Activated naive CD8-positive, alpha-beta T cell treated with anti-CD3 and anti-CD28 coated beads, Interleukin-2, amount 10 ng/mL, durations not matched to agents 7 days and 5 days (primary cell): Measurements from ENCODE around the gene ESYT2. TPM values are rescaled to one million over a fixed set of nuclear protein-coding genes. Genes with fewer than 3 reads are reported as not detected.
A peak's percentile ranks its signal among the peaks of the same experiment; 100 is the strongest.

Experiments used
- ATAC-seq: fragments of 150-1000 bp; cut with Tn5 transposase; one replicate; pipeline ENCODE4 v1.10.0; 2021; ENCODE audit warnings: low read depth, moderate library complexity
- POLR2A ChIA-PET: fragments of 350-600 bp; sonication (Branson Sonifier 250); formaldehyde crosslinking; loops from one replicate; lab custom pipeline; 2021; ENCODE audit warnings: antibody characterized with exemption; lab: Charles Lee
- DNase-seq: peaks from one replicate; pipeline ENCODE4 v3.0.0; 2021
- H3K27ac Mint-ChIP-seq: one replicate; pipeline ENCODE4 v1.8.0; 2022; ENCODE audit warnings: mild to moderate bottlenecking, mixed read lengths
- H3K27me3 Mint-ChIP-seq: one replicate; pipeline ENCODE4 v1.8.0; 2022; ENCODE audit warnings: mild to moderate bottlenecking, moderate library complexity, mixed read lengths
- H3K36me3 Mint-ChIP-seq: one replicate; pipeline ENCODE4 v1.8.0; 2021; ENCODE audit warnings: mild to moderate bottlenecking, mixed read lengths
- H3K4me1 Mint-ChIP-seq: one replicate; pipeline ENCODE4 v1.8.0; 2021; ENCODE audit warnings: mixed read lengths
- H3K4me3 Mint-ChIP-seq: one replicate; pipeline ENCODE4 v1.8.0; 2022; ENCODE audit warnings: mild to moderate bottlenecking, moderate library complexity, mixed read lengths
- H3K9me3 Mint-ChIP-seq: one replicate; pipeline ENCODE4 v1.8.0; 2021; ENCODE audit warnings: mixed read lengths
- total RNA-seq, 2 experiments: library from RNA; stranded (reverse); gene quantifications; one replicate each; pipeline ENCODE4 v1.2.3, GENCODE V29; 2021

ESYT2 gene
- total RNA-seq, 2 experiments from 2014 or later: 93.9 to 94.2 TPM

- Mint-ChIP-seq H3K27me3 (no peaks in the 10 kb centered on the region), H3K9me3 (peaks cover 4% of the 10 kb centered on the region), H3K4me1 (peaks cover 12% of the 10 kb centered on the region), H3K27ac (no peak overlapping the region), H3K4me3 (no peak overlapping the region), H3K36me3 (peaks cover 39% of the 10 kb centered on the region)
- POLR2A ChIA-PET: no interaction called here
- ATAC-seq (no peak), DNase-seq (no peak)
Observed at GRCh38 chr7:158802535-158803366, 26.6 kb downstream of the ESYT2 start.

- H3K27ac Mint-ChIP-seq: no peak overlapping the region
- H3K36me3 Mint-ChIP-seq: peaks cover 28% of the 10 kb centered on the region
- H3K4me3 Mint-ChIP-seq: no peak overlapping the region
- H3K9me3 Mint-ChIP-seq: no peaks in the 10 kb centered on the region
- H3K27me3 Mint-ChIP-seq: no peaks in the 10 kb centered on the region
- ATAC-seq (no peak), DNase-seq (no peak)
- H3K4me1 Mint-ChIP-seq: peaks cover 9% of the 10 kb centered on the region
- POLR2A ChIA-PET: no interaction called here
Observed at GRCh38 chr7:158798741-158799140, 30.6 kb downstream of the ESYT2 start.

- Mint-ChIP-seq H3K27ac (no peak overlapping the region), H3K9me3 (no peaks in the 10 kb centered on the region), H3K36me3 (peaks cover 36% of the 10 kb centered on the region), H3K27me3 (no peaks in the 10 kb centered on the region), H3K4me3 (no peak overlapping the region), H3K4me1 (peaks cover 4% of the 10 kb centered on the region)
- ATAC-seq (no peak), DNase-seq (no peak)
- POLR2A ChIA-PET: no interaction called here
Observed at GRCh38 chr7:158796667-158797066, 32.6 kb downstream of the ESYT2 start.

GRCh38 chr7:158795272-158795671 lies 34.0 kb downstream of the ESYT2 start:
- H3K9me3 Mint-ChIP-seq: no peaks in the 10 kb centered on the region
- ATAC-seq (no peak), DNase-seq (no peak)
- no peak overlapping the region for H3K4me3 Mint-ChIP-seq
- POLR2A ChIA-PET: interaction anchor here (0.7 kb wide), 1 partner anchor 17 kb away, joined by 3 read pairs; no protein-coding TSS in a partner anchor
- no peak overlapping the region for H3K27ac Mint-ChIP-seq
- H3K27me3 Mint-ChIP-seq: no peaks in the 10 kb centered on the region
- H3K36me3 Mint-ChIP-seq: peaks cover 45% of the 10 kb centered on the region
- peaks cover 3% of the 10 kb centered on the region for H3K4me1 Mint-ChIP-seq

- no peak for ATAC-seq
- H3K36me3 Mint-ChIP-seq: peaks cover 40% of the 10 kb centered on the region
- POLR2A ChIA-PET: no interaction called here
- peaks cover 5% of the 10 kb centered on the region for H3K4me1 Mint-ChIP-seq
- no peaks in the 10 kb centered on the region for H3K27me3 Mint-ChIP-seq
- no peak for DNase-seq
- H3K9me3 Mint-ChIP-seq: no peaks in the 10 kb centered on the region
- H3K27ac Mint-ChIP-seq: no peak overlapping the region
- no peak overlapping the region for H3K4me3 Mint-ChIP-seq
Observed at GRCh38 chr7:158791107-158791506, 38.2 kb downstream of the ESYT2 start.

- Mint-ChIP-seq H3K27me3 (no peaks in the 10 kb centered on the region), H3K4me1 (peaks cover 5% of the 10 kb centered on the region), H3K4me3 (no peak overlapping the region), H3K9me3 (no peaks in the 10 kb centered on the region), H3K27ac (no peak overlapping the region), H3K36me3 (peaks cover 37% of the 10 kb centered on the region)
- ATAC-seq: no peak
- POLR2A ChIA-PET: no interaction called here
- no peak for DNase-seq
Observed at GRCh38 chr7:158789842-158790241, 39.5 kb downstream of the ESYT2 start.

- Mint-ChIP-seq H3K9me3 (no peaks in the 10 kb centered on the region), H3K4me3 (no peak overlapping the region), H3K27ac (peak overlapping the region; percentile 55), H3K4me1 (peaks cover 5% of the 10 kb centered on the region), H3K36me3 (peaks cover 22% of the 10 kb centered on the region), H3K27me3 (no peaks in the 10 kb centered on the region)
- ATAC-seq: no peak
- POLR2A ChIA-PET: no interaction called here
- DNase-seq: no peak
Observed at GRCh38 chr7:158786898-158787297, 42.4 kb downstream of the ESYT2 start.

GRCh38 chr7:158784270-158784669 lies 45.0 kb downstream of the ESYT2 start:
- no peak for ATAC-seq

GRCh38 chr7:158783595-158783994 lies 45.7 kb downstream of the ESYT2 start:
- H3K27ac Mint-ChIP-seq: no peak overlapping the region
- H3K4me3 Mint-ChIP-seq: no peak overlapping the region
- H3K4me1 Mint-ChIP-seq: peaks cover 15% of the 10 kb centered on the region
- H3K36me3 Mint-ChIP-seq: peaks cover 13% of the 10 kb centered on the region
- POLR2A ChIA-PET: interaction anchor here (1.1 kb wide), 1 partner anchor 79 kb away, joined by 3 read pairs; the partner anchor contains the start of gene NCAPG2
- no peaks in the 10 kb centered on the region for H3K27me3 Mint-ChIP-seq
- peak; percentile 48 for ATAC-seq
- H3K9me3 Mint-ChIP-seq: no peaks in the 10 kb centered on the region
- DNase-seq: peak; percentile 37

More at GRCh38 chr7:158784270-158784669, 45.0 kb downstream of the ESYT2 start:
- H3K4me3 Mint-ChIP-seq: no peak overlapping the region
- peaks cover 8% of the 10 kb centered on the region for H3K4me1 Mint-ChIP-seq
- peak overlapping the region; percentile 26 for H3K27ac Mint-ChIP-seq
- DNase-seq: no peak
- H3K9me3 Mint-ChIP-seq: no peaks in the 10 kb centered on the region
- H3K36me3 Mint-ChIP-seq: peaks cover 7% of the 10 kb centered on the region
- POLR2A ChIA-PET: interaction anchor here (1.1 kb wide), 1 partner anchor 80 kb away, joined by 3 read pairs; the partner anchor contains the start of gene NCAPG2
- no peaks in the 10 kb centered on the region for H3K27me3 Mint-ChIP-seq

- Mint-ChIP-seq H3K4me3 (no peak overlapping the region), H3K27ac (no peak overlapping the region), H3K27me3 (no peaks in the 10 kb centered on the region), H3K4me1 (peaks cover 17% of the 10 kb centered on the region), H3K9me3 (no peaks in the 10 kb centered on the region), H3K36me3 (peaks cover 15% of the 10 kb centered on the region)
- POLR2A ChIA-PET: interaction anchor here (0.6 to 1.1 kb wide), 2 partner anchors 27 to 78 kb away, joined by 3 to 9 read pairs; partner anchors contain the start of gene NCAPG2
- ATAC-seq (no peak), DNase-seq (no peak)
Observed at GRCh38 chr7:158782761-158783401, 46.4 kb downstream of the ESYT2 start.

- ATAC-seq (no peak), DNase-seq (no peak)
- Mint-ChIP-seq H3K4me3 (no peak overlapping the region), H3K27ac (no peak overlapping the region), H3K9me3 (peaks cover 4% of the 10 kb centered on the region), H3K4me1 (peaks cover 21% of the 10 kb centered on the region), H3K27me3 (no peaks in the 10 kb centered on the region), H3K36me3 (peaks cover 22% of the 10 kb centered on the region)
- POLR2A ChIA-PET: no interaction called here
Observed at GRCh38 chr7:158781974-158782664, 47.2 kb downstream of the ESYT2 start.

GRCh38 chr7:158781217-158781973 lies 47.9 kb downstream of the ESYT2 start:
- H3K4me3 Mint-ChIP-seq: no peak overlapping the region
- peaks cover 24% of the 10 kb centered on the region for H3K36me3 Mint-ChIP-seq
- POLR2A ChIA-PET: no interaction called here
- DNase-seq: no peak
- no peaks in the 10 kb centered on the region for H3K27me3 Mint-ChIP-seq
- peaks cover 4% of the 10 kb centered on the region for H3K9me3 Mint-ChIP-seq
- ATAC-seq: no peak
- peaks cover 18% of the 10 kb centered on the region for H3K4me1 Mint-ChIP-seq
- no peak overlapping the region for H3K27ac Mint-ChIP-seq
